Neural crest cell (in vitro differentiated cells): Measurements from ENCODE around the gene FMNL2. TPM values are rescaled to one million over a fixed set of nuclear protein-coding genes. Genes with fewer than 3 reads are reported as not detected.

Source experiments
- DNase-seq: peaks from one replicate; pipeline ENCODE4 v3.0.0; 2021; ENCODE audit warnings: low read depth, mixed read lengths, low spot score
- H3K27ac Mint-ChIP-seq: one replicate; pipeline ENCODE4 v1.8.0; 2021; ENCODE audit warnings: mild to moderate bottlenecking, mixed read lengths; ENCODE audit not compliant: unreplicated experiment
- H3K27me3 Mint-ChIP-seq: 2 replicates; pipeline ENCODE4 v1.8.0; 2021; ENCODE audit warnings: low read depth, mild to moderate bottlenecking, mixed read lengths
- H3K36me3 Mint-ChIP-seq: 2 replicates; pipeline ENCODE4 v1.8.0; 2021; ENCODE audit warnings: low read depth, mild to moderate bottlenecking, mixed read lengths
- H3K4me1 Mint-ChIP-seq: 2 replicates; pipeline ENCODE4 v1.8.0; 2021; ENCODE audit warnings: mixed read lengths
- H3K4me3 Mint-ChIP-seq: one replicate; pipeline ENCODE4 v1.8.0; 2021; ENCODE audit warnings: mild to moderate bottlenecking, mixed read lengths
- H3K9me3 Mint-ChIP-seq: 2 replicates; pipeline ENCODE4 v1.8.0; 2021; ENCODE audit warnings: mixed read lengths
- CTCF ChIP-seq: fragments of 200-600 bp; sonication (generic); conservative IDR thresholded peaks from 2 replicates; pipeline ENCODE4 v1.5.0; 2021; ENCODE audit warnings: antibody characterized with exemption, mild to moderate bottlenecking
- total RNA-seq: library from RNA; stranded (reverse); gene quantifications from 2 replicates; pipeline ENCODE4 v1.2.1, GENCODE V29; 2021

Gene FMNL2
- total RNA-seq, 1 donor from 2014 or later = 54.9 TPM

DNA sequence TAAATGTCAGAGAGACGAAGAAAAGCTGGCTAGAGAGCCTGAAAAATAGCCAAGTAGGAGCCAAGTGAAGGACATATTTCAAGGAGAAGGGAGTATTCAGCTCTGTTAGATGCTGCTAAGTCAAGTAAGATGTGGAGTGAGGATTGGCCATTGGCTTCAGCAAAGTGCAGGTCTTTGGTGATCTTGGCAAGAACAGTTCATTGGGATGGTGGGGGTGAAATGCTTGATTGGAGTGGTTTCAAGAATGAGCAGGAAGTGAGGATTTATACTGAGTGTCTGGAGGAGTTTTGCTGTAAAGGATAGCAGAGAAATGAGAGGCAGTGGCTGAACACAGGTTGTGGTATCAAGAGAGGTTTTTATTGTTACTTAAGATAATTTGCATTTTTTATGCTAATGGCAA, 242.6 kb downstream of the FMNL2 start:
- Mint-ChIP-seq H3K36me3 (peaks cover 11% of the 10 kb centered on the region), H3K4me3 (no peak overlapping the region), H3K9me3 (peaks cover 4% of the 10 kb centered on the region), H3K27ac (no peak overlapping the region), H3K27me3 (no peaks in the 10 kb centered on the region), H3K4me1 (peaks cover 16% of the 10 kb centered on the region)
- no peak for DNase-seq
- TF ChIP-seq CTCF = no peak

DNA sequence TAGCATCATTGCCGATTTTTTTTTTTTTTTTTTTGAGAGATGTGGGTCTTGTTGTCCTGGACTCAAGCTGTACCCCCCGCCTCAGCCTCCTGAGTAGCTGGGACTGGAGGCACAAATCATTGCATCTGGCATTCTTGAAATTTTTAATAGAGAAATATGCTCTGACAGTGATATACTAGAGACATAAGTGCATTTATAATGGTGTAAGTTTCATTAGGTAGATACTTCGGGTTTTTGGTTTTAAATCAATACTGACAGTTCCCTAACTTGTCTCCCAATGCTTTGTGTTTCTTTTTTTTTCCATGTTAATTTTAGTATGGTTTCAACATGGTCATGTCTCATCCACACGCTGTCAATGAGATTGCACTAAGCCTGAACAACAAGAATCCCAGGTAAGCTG, 243.6 kb downstream of the FMNL2 start:
- H3K4me1 Mint-ChIP-seq = peaks cover 16% of the 10 kb centered on the region
- TF ChIP-seq CTCF = no peak
- no peak overlapping the region for H3K4me3 Mint-ChIP-seq
- DNase-seq = no peak
- peaks cover 16% of the 10 kb centered on the region for H3K36me3 Mint-ChIP-seq
- H3K27me3 Mint-ChIP-seq = no peaks in the 10 kb centered on the region
- H3K27ac Mint-ChIP-seq = no peak overlapping the region
- peaks cover 4% of the 10 kb centered on the region for H3K9me3 Mint-ChIP-seq

- H3K27me3 Mint-ChIP-seq = no peaks in the 10 kb centered on the region
- peaks cover 1% of the 10 kb centered on the region for H3K9me3 Mint-ChIP-seq
- DNase-seq = no peak
- H3K36me3 Mint-ChIP-seq = peaks cover 18% of the 10 kb centered on the region
- H3K4me3 Mint-ChIP-seq = no peak overlapping the region
- H3K4me1 Mint-ChIP-seq = peaks cover 16% of the 10 kb centered on the region
- no peak for TF ChIP-seq CTCF
- H3K27ac Mint-ChIP-seq = no peak overlapping the region
Measured at GRCh38 chr2:152580714-152581113, 245.7 kb downstream of the FMNL2 start.

DNA sequence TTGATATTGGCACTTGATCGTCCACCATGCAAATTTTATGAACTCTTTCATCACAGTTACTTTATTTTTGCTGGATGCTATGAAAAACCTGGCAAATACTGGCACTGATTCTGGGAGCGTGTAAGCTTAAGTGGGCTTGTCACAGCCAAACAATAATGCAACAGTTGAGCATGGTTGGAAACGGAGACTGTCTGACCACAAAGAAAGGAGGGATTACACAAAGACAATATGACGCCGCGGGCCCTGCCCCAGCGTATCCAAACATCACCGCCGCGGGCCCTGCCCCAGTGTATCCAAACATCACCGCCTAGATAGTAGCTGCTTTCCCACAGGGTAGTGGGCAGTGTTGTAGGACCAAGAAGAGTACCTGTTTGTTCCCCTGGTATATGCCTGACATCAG, 246.4 kb downstream of the FMNL2 start:
- peaks cover 19% of the 10 kb centered on the region for H3K36me3 Mint-ChIP-seq
- H3K4me3 Mint-ChIP-seq = no peak overlapping the region
- no peaks in the 10 kb centered on the region for H3K9me3 Mint-ChIP-seq
- no peaks in the 10 kb centered on the region for H3K27me3 Mint-ChIP-seq
- H3K4me1 Mint-ChIP-seq = peaks cover 16% of the 10 kb centered on the region
- DNase-seq = no peak
- no peak overlapping the region for H3K27ac Mint-ChIP-seq
- TF ChIP-seq CTCF = no peak

DNA sequence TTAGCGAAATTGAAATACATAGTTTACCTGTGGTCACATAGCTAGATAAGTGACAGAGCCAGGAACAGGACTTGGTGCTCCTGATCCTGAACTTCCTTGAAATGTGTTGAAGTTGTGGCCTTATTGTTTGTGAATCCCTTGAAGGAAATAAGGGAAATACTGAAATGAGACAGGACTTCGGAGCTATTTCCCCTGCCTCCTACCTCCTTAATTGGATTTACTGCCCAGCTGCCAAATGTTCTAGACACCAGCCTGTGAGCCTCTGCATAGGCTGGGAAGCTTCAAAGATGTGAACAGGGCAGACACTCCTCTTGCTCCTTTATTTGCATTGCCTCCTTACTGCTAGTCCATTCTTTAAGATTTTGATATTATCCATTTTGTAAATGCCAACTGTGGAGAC, 247.1 kb downstream of the FMNL2 start:
- Mint-ChIP-seq H3K4me1 (peaks cover 16% of the 10 kb centered on the region), H3K27ac (no peak overlapping the region), H3K4me3 (no peak overlapping the region), H3K27me3 (no peaks in the 10 kb centered on the region), H3K36me3 (peaks cover 23% of the 10 kb centered on the region), H3K9me3 (no peaks in the 10 kb centered on the region)
- no peak for TF ChIP-seq CTCF
- no peak for DNase-seq
